Measurements from ENCODE around the gene CYFIP2. TPM values are rescaled to one million over a fixed set of nuclear protein-coding genes. Genes with fewer than 3 reads are reported as not detected.
"Not testable (repeated sequence)": the region's sequence is repeated elsewhere in the genome, so short reads cannot be mapped to it uniquely, and the experiment has no call there.

CYFIP2 gene
- total and polyA plus RNA-seq, 2 donors: 43.7 to 64.7 TPM

DNA sequence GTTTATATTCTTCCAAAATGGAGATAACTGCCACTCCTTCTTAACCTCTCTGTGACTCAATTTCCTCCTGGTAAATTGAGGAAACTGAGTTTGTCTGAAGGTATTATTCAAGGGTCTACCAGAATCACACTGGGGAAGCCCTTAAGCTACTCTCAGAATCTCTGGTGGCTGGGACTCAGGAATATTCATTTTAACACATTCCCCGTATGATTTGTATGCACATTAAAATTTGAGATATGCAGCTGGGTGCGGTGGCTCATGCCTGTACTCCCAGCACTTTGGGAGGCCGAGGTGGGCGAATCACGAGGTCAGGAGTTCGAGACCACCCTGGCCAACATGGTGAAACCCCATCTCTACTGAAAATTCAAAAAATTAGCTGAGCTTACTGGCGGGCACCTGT, 21.2 kb upstream of the CYFIP2 start:
- not testable (repeated sequence) for H3K27ac ChIP-seq (ENCODE audit: low read depth); DNase-seq (ENCODE audit: extremely low spot score); H3K36me3 ChIP-seq (ENCODE audit: insufficient read depth); H3K4me1 ChIP-seq (ENCODE audit: insufficient read depth); H3K4me3 ChIP-seq (ENCODE audit: low read depth, low read length)
- WGBS: 75% methylated on average over 7 of the region's 7 CpGs

DNA sequence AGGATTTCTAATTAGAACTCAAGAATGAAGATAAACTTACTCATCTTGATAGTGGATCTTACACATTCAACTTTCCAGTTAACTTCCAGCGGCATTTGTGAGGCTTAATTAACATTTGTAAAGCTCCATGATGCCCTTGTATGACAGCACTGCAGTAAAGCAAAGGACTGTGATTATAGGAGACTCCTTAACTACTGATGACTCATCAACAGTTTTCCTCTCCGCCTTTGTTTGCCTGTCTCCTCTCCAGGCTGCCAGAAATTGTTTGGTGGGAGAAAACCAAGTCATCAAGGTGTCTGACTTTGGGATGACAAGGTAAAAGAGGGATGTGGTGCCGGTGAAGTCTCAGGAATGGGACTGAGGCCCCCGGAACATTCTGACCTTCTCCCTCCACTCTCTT, 20.4 kb upstream of the CYFIP2 start:
- Histone ChIP-seq H3K4me1 (ENCODE audit: insufficient read depth) (no peaks in the 10 kb centered on the region), H3K27ac (ENCODE audit: low read depth) (no peak overlapping the region), H3K4me3 (ENCODE audit: low read depth, low read length) (no peak overlapping the region), H3K36me3 (ENCODE audit: insufficient read depth) (no peaks in the 10 kb centered on the region)
- no peak for DNase-seq (ENCODE audit: extremely low spot score)
- WGBS: 75% methylated on average over 4 of the region's 4 CpGs

DNA sequence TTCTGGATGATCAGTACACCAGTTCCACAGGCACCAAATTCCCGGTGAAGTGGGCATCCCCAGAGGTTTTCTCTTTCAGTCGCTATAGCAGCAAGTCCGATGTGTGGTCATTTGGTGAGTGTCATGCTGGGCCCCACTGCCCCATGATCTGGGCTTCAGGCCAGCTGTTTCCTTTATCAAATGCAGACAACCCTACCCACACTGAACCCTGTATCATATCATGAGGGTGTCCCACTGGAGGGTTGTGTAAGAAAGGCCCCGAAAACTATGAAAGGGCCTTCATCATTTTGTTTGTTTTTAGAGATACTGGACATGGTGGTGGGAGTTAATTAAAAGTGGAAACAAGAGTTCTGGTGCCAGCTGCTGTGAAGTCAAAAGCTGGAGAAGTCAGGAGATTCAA, 20.0 kb upstream of the CYFIP2 start:
- Histone ChIP-seq H3K4me1 (ENCODE audit: insufficient read depth) (no peaks in the 10 kb centered on the region), H3K27ac (ENCODE audit: low read depth) (no peak overlapping the region), H3K4me3 (ENCODE audit: low read depth, low read length) (no peak overlapping the region), H3K36me3 (ENCODE audit: insufficient read depth) (no peaks in the 10 kb centered on the region)
- WGBS: 78% methylated on average over 4 of the region's 4 CpGs
- DNase-seq (ENCODE audit: extremely low spot score): no peak

DNA sequence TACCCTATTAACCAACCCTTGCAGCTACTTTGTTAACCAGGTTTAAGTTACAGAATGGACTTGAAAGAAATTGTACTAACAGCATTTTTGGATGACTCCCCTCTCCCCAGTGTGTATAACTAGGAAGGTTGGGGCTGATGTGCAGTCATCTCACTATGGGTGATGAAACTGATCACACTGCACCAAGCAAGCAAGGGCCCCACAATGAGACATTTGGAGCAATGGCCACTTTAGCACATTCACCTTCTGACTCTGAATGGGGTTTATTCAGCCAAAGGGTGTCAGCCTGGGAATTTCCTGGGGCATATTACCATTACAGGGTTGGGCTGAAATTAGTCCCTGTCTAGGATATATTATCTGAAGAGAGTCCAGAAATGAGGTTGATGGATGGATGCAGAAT, 18.7 kb upstream of the CYFIP2 start:
- no peaks in the 10 kb centered on the region for H3K36me3 ChIP-seq (ENCODE audit: insufficient read depth)
- no peaks in the 10 kb centered on the region for H3K4me1 ChIP-seq (ENCODE audit: insufficient read depth)
- DNase-seq (ENCODE audit: extremely low spot score): no peak
- H3K4me3 ChIP-seq (ENCODE audit: low read depth, low read length): no peak overlapping the region
- H3K27ac ChIP-seq (ENCODE audit: low read depth): no peak overlapping the region

DNA sequence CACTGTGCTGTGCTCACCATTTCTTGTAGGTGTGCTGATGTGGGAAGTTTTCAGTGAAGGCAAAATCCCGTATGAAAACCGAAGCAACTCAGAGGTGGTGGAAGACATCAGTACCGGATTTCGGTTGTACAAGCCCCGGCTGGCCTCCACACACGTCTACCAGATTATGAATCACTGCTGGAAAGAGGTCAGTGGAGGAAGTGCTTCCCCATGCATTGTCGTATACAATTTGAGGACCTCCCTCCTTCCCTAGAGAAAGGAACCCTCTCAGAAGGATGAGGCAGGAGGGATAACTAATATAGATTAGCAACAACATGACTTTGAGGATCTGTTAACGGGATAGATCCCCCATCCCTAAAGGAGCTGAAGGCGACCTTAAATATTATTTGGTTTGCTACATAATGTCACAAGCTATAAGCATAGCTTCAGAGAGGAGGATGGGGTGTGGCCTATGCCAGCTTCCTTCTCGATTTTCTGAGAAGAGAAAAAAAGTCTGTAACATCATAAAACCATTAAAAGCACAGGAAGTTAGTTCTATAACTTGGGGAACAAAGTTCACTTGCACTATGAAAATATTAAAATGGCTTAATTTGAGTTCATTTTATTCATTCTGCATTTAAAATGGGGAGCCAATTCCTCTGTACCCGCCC, 17.0 kb upstream of the CYFIP2 start:
- Histone ChIP-seq H3K4me3 (ENCODE audit: low read depth, low read length) (no peak overlapping the region), H3K36me3 (ENCODE audit: insufficient read depth) (no peaks in the 10 kb centered on the region), H3K27ac (ENCODE audit: low read depth) (no peak overlapping the region), H3K4me1 (ENCODE audit: insufficient read depth) (no peaks in the 10 kb centered on the region)
- WGBS: 77% methylated on average over 11 of the region's 11 CpGs
- DNase-seq (ENCODE audit: extremely low spot score): no peak

DNA sequence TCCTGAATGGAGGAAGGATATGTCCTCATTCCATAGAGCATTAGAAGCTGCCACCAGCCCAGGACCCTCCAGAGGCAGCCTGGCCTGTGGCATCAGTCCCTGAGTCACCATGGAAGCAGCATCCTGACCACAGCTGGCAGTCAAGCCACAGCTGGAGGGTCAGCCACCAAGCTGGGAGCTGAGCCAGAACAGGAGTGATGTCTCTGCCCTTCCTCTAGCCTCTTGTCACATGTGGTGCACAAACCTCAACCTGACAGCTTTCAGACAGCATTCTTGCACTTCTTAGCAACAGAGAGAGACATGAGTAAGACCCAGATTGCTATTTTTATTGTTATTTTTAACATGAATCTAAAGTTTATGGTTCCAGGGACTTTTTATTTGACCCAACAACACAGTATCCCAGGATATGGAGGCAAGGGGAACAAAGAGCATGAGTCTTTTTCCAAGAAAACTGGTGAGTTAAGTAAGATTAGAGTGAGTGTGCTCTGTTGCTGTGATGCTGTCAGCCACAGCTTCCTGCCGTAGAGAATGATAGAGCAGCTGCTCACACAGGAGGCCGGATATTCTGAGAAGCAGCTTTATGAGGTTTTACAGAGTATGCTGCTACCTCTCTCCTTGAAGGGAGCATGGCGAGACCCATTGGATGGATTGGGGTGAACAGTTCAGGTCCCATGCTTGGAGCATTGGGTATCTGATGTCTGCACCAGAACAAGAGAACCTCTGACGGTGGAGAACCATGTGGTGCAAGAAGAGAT, 13.0 kb upstream of the CYFIP2 start:
- WGBS: 58% methylated on average over 4 of the region's 4 CpGs
- Histone ChIP-seq H3K4me1 (ENCODE audit: insufficient read depth) (no peaks in the 10 kb centered on the region), H3K36me3 (ENCODE audit: insufficient read depth) (no peaks in the 10 kb centered on the region), H3K27ac (ENCODE audit: low read depth) (no peak overlapping the region), H3K4me3 (ENCODE audit: low read depth, low read length) (no peak overlapping the region)
- no peak for DNase-seq (ENCODE audit: extremely low spot score)

DNA sequence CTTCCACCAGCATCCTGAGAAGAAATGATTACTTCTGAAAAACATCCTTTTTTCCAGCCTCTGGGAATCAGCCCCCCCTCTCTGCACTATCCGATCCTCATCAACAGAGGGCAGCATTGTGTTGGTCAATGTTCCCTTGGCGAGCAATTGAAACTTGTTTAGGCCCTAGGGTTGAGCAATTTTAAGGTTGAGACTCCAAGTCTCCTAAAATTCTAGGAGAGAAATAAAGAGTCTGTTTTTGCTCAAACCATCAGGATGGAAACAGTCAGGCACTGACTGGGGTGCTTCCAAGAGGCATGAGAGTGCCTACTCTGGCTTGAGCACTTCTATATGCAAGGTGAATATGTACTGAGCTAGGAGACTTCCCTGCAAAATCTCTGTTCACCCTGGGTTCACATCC, 12.4 kb upstream of the CYFIP2 start:
- no peak for DNase-seq (ENCODE audit: extremely low spot score)
- WGBS: 4% methylated on average over 2 of the region's 2 CpGs
- no peaks in the 10 kb centered on the region for H3K36me3 ChIP-seq (ENCODE audit: insufficient read depth)
- H3K4me3 ChIP-seq (ENCODE audit: low read depth, low read length): no peak overlapping the region
- no peaks in the 10 kb centered on the region for H3K4me1 ChIP-seq (ENCODE audit: insufficient read depth)
- H3K27ac ChIP-seq (ENCODE audit: low read depth): no peak overlapping the region

DNA sequence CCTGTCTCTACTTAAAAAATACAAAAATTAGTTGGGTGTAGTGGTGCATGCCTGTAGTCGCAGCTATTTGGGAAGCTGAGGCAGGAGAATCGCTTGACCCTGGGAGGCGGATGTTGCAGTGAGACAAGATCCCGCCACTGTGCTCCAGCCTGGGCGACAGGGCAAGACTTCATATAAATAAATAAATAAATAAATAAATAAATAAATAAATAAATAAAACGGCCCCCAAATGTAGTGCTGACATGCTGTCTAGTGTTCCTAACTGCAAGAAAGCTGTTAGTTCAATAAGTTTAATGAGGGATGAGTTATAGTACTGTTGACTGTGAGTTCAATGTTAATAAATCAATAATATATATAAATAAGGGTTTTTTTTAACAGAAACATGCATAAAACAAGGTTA, 7.5 kb upstream of the CYFIP2 start:
- DNase-seq (ENCODE audit: extremely low spot score): no peak
- no peaks in the 10 kb centered on the region for H3K36me3 ChIP-seq (ENCODE audit: insufficient read depth)
- no peak overlapping the region for H3K4me3 ChIP-seq (ENCODE audit: low read depth, low read length)
- no peak overlapping the region for H3K27ac ChIP-seq (ENCODE audit: low read depth)
- WGBS: 94% methylated on average over 6 of the region's 6 CpGs
- H3K4me1 ChIP-seq (ENCODE audit: insufficient read depth): no peaks in the 10 kb centered on the region

DNA sequence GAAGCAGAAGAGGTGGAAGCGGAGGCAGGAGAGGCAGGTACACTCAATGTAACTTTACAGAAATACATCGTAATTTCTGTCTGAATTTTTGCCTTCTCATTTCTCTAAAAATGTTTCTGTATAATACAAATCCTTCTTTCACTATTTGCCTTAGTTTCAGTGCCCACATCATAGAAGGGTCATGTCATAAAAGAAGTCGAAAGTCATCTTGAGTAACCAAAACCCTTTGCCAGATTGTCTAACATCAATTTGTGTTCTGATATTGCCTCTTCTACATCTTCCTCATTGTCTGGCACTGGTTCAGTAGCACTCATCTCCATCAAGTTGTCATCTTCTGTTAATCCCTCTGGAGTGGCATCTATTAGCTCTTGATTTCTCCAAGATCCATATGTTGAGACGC, 6.2 kb upstream of the CYFIP2 start:
- DNase-seq (ENCODE audit: extremely low spot score): no peak
- 84% methylated on average over 4 of the region's 4 CpGs for WGBS
- no peaks in the 10 kb centered on the region for H3K4me1 ChIP-seq (ENCODE audit: insufficient read depth)
- H3K36me3 ChIP-seq (ENCODE audit: insufficient read depth): no peaks in the 10 kb centered on the region
- H3K27ac ChIP-seq (ENCODE audit: low read depth): no peak overlapping the region
- no peak overlapping the region for H3K4me3 ChIP-seq (ENCODE audit: low read depth, low read length)

DNA sequence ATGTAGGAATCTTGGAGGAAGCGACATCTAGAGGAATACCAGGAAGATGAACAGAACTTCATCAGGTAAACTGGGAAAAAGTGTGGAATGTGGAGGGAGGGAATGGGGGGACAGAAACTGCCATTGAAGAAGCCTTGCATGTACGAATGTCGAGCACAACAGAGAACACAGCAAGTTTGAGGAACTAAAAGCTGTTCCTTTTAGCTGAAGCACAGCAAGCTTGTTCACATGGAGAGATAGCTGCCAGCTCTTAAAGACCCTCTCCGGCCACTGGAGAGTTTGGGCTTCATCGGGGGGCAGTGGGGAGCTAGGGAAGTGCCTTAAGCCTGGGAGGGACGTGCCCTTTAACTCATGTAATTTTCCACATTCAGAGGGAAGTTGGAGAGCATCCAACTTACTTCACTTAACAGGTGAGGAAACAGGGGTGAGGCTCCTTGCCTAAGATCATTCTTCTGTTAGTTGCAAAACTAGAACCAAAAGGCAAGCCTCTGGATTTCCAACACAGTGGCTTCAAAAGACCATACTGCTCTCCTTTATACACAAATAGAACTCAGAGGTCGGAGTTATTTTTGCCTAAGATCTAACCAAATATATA, 2.3 kb upstream of the CYFIP2 start:
- H3K27ac ChIP-seq (ENCODE audit: low read depth): peak overlapping the region; percentile 16
- no peak overlapping the region for H3K4me3 ChIP-seq (ENCODE audit: low read depth, low read length)
- WGBS: 66% methylated on average over 7 of the region's 7 CpGs
- no peaks in the 10 kb centered on the region for H3K36me3 ChIP-seq (ENCODE audit: insufficient read depth)
- no peak for DNase-seq (ENCODE audit: extremely low spot score)
- H3K4me1 ChIP-seq (ENCODE audit: insufficient read depth): no peaks in the 10 kb centered on the region

DNA sequence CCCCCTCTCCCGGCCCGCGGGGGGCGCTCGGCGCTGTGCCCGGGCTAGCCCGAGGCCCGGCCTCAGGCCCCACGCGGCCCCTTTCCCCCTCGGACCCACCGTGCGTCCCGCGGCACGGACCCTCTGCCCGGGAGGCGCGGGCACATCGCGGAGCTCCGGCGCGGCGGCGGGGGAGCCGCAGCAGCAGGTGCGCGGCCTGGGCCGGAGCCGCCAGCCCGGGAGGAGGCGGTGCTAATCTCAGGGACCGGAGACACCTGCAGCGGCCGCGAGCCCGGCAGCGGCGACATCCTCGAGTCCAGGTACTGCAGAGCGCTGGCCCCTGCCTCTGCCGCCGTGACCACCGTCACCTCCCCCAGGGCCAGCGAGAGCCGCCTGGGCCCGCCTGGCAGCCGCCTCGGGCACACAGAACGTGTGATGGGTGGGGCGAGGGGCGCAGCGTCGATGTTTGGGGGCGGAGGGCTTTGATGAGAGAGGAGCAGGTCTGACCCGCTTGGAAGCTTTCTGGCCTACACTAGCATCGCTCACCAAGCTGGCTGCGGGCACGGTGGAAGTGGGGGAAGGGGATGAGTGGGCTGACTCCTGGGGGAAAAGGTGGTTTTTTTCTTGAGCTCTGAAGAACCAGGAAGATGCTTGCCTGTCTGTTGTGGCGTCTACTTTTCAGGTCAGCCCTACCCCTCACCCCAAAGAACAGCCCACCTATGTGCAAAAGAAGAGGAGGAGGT, 524 bp downstream of the CYFIP2 start:
- Histone ChIP-seq H3K36me3 (ENCODE audit: insufficient read depth) (no peaks in the 10 kb centered on the region), H3K27ac (ENCODE audit: low read depth) (no peak overlapping the region), H3K4me1 (ENCODE audit: insufficient read depth) (no peaks in the 10 kb centered on the region), H3K4me3 (ENCODE audit: low read depth, low read length) (peak overlapping the region; percentile 64)
- 6% methylated on average over 61 of the region's 62 CpGs for whole genome bisulfite sequencing
- DNase-seq (ENCODE audit: extremely low spot score): no peak

DNA sequence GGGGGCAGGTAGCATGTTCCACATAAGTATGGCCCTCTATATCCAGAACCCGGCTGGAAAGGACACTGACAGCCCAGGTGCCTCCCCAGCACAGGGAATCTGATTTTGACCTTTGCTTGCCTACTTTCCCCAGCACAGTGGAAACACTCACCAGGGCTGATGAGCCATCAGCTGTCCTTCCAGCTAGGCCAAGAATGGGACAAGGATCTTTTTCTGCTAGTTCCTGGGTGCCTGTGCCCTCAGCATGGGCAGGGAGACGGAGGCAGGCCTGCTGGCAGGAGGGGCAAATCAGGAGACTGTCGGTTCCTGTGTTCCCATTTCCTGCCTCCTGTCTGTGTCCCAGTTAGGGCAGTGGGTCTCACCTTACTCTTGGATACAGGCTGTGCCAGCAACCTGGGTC, 1.1 kb downstream of the CYFIP2 start:
- DNase-seq (ENCODE audit: extremely low spot score): no peak
- no peak overlapping the region for H3K27ac ChIP-seq (ENCODE audit: low read depth)
- WGBS: 76% methylated on average over 3 of the region's 3 CpGs
- peak overlapping the region; percentile 64 for H3K4me3 ChIP-seq (ENCODE audit: low read depth, low read length)
- no peaks in the 10 kb centered on the region for H3K36me3 ChIP-seq (ENCODE audit: insufficient read depth)
- H3K4me1 ChIP-seq (ENCODE audit: insufficient read depth): no peaks in the 10 kb centered on the region

DNA sequence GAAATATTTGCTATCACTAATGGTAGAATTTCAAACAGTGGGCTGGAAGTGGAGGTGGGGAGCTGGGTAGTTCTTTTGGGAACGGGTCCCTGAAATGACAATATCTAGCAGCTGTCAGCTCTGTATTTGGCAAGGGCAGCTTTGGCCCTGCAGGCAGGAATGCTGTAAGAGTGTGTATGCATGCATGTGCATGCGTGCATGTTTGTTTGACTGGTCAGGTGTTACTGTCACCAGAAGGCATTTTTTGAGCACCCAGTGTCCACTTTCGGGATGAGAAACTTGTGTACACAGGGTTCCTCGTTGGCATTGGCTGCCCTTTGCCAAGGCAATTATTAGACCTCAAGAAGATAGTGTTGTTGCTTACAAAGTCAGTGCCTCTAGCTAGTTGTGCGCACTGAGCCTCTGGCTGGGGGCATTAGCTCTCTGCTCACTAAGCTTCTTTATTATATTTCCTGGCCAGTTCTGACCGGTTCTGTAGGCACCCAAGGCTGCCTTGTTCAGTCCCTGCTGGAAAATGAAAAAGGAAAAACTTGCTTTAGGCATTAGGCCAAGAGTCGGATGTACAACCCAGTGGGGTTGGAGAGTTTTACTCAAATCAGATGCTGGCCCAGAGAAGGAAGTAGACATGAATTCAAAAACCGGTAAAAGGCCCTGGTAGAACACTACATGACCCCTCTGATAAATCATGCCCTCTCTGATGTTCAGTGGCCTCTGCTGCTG, 2.0 kb downstream of the CYFIP2 start:
- H3K27ac ChIP-seq (ENCODE audit: low read depth): no peak overlapping the region
- no peak for DNase-seq (ENCODE audit: extremely low spot score)
- no peak overlapping the region for H3K4me3 ChIP-seq (ENCODE audit: low read depth, low read length)
- 69% methylated on average over 8 of the region's 8 CpGs for WGBS
- no peaks in the 10 kb centered on the region for H3K4me1 ChIP-seq (ENCODE audit: insufficient read depth)
- no peaks in the 10 kb centered on the region for H3K36me3 ChIP-seq (ENCODE audit: insufficient read depth)
